GM21390 (cell line): ENCODE results near the gene RSPH4A.
A peak's percentile ranks its signal among the peaks of the same experiment; 100 is the strongest.
"Not testable (repeated sequence)": the region's sequence is repeated elsewhere in the genome, so short reads cannot be mapped to it uniquely, and the experiment has no call there.

Source experiments
- ATAC-seq: cut with Tn5 transposase; IDR thresholded peaks from one replicate; pipeline ENCODE4 v1.9.1; 2021; ENCODE audit not compliant: unreplicated experiment

Gene RSPH4A

GRCh38 chr6:116625872-116626271 is 9.6 kb downstream of the RSPH4A start:
- ATAC-seq, result no peak

GRCh38 chr6:116629563-116629981 is 13.3 kb downstream of the RSPH4A start:
- no peak for ATAC-seq

- ATAC-seq, result peak; percentile 65
Observed at GRCh38 chr6:116631379-116631990, 15.2 kb downstream of the RSPH4A start.

GRCh38 chr6:116633685-116634084 is 17.4 kb downstream of the RSPH4A start:
- no peak for ATAC-seq

DNA sequence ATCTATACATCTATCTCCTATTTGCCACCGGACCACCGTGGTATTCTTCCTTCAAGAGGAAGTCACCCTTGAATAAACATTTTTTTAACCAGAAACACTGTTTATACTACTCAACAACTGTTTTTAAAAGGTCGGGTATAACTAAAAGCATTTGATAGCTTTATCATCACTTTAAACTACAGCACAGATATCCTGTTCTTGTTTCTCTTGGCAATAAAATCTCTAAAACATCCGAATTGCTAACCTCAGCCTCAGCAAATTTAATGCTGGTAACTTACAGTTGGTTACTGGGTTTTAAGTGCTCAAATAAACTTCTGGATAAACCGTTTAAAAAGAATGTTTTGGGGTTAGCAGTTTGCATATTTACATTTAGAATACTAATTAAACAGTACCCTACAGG is 31.9 kb downstream of the RSPH4A start:
- no peak for ATAC-seq

DNA sequence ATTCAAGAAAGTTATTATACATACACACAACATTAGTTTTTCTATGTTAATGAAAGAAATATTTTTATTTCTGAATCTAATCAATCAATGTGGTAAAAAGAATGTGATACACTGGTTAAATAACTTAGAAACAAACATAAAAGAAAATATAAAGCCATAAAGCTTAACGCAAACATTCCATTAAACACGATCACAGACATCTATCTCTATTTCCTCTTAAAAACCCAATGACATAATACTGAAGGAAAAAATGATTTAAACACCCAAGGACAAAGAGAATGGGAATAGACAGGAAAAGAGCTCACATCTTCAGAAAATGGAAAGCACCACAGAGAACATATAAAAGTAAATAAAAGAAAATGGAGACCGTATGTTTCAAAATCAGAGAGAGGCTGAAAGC is 32.9 kb downstream of the RSPH4A start:
- no peak for ATAC-seq

- no peak for ATAC-seq
Observed at GRCh38 chr6:116651916-116652315, 35.6 kb downstream of the RSPH4A start.

GRCh38 chr6:116661594-116661993 is 45.3 kb downstream of the RSPH4A start:
- no peak for ATAC-seq

DNA sequence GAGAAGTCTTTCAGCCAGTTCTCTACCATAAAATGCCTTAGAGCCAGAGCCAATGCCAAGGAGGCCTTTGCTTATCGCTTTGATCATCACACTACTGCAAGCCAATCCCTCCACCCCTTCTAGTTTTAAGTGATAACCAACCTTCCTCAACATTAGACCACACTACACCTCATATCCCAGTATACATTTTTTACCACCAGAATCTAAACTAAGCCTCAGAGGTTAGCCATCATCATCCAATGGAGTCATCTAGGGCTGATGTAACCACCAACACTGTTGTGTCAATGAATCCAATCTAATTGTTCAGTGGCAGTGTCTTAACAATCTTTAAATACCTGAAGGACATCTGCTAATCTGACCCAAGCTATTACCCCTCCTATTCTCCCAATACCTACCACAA is 45.9 kb downstream of the RSPH4A start:
- no peak for ATAC-seq

DNA sequence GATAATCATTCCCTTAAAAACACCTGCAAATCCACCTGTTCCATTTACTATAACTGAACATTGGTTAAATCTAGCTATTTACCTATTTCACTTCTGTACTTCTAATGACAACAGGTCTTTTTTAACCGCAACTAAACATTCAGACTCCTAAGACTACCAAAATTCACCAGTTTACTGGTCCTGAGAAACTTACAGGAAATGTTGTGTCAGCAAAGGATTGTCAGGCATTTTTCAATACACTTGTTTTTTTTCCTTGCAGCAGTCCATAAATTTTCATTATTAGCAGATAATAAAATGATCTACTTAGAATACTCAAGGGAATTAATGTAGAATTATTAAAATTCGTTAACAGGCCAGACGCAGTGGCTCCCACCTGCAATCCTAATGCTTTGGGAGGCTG is 47.0 kb downstream of the RSPH4A start:
- ATAC-seq, result no peak

- not testable (repeated sequence) for ATAC-seq
Observed at GRCh38 chr6:116664169-116664568, 47.9 kb downstream of the RSPH4A start.

- no peak for ATAC-seq
Observed at GRCh38 chr6:116665464-116665863, 49.2 kb downstream of the RSPH4A start.

DNA sequence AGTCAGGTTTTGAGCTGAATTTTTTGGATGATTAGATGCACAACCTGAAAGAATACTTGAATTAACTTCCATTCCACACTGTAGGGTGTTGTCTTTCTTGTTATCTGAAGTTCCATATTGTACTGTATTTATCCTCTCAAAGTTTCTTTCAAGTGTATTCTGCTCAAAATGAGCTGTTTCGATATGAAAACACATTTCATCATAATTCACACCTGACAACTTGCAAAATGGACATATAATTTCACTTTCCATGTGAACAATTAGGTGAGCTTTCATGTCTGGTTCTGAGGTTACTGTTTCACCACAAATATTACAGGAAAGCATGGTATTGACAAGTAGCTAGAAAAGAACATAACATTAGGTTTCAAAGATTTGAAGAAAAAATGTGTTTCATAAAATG is 50.6 kb downstream of the RSPH4A start:
- ATAC-seq, result peak; percentile 54

DNA sequence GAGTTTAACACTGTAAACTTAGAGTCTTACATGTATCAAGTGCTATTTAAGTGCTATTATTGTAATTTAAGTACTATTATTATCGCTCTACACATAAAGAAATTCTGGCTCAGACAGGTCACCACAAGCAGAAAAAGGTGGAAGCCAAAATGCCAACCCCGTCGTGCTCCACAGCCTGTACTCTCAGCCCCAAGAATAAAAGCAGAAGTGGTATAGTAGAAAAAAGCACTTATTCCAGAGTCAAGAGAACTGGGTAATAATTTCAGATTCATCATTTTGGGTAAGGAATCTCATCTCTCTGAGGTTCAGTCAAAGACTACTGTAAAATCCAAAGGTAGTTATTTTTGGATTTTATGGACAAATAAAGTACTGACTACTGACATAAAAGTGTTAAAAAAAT is 51.3 kb downstream of the RSPH4A start:
- ATAC-seq, result peak; percentile 27

GRCh38 chr6:116672306-116672705 is 56.0 kb downstream of the RSPH4A start:
- ATAC-seq, result no peak

- ATAC-seq, result no peak
Observed at GRCh38 chr6:116676021-116676420, 59.7 kb downstream of the RSPH4A start.

GRCh38 chr6:116680880-116681672 is 64.8 kb downstream of the RSPH4A start, which contains the start of gene KPNA5:
TSS of gene KPNA5 (plus strand) at chr6:116681211. CDS start at chr6:116681335, 124 bp downstream.
- peak; percentile 95 for ATAC-seq

DNA sequence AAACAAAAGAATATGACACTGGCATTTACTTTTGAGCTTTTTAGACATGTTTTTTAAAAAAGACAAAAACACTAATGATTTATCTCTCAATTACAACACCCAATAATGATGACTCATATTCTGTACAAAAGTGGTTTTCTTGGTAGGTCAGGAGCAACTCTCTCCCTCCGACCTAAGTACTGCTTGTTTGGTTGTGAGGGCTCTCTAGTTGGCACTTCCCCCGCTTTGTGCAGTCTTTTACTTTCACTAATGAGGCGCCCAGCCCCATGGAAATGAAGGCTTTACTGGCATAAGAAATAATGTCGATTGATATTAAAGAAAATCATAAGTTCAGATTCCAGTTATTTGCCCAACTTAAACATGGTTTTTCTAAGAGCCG is 66.0 kb downstream of the RSPH4A start:
- no peak for ATAC-seq
